Measurements from ENCODE around the gene GIPC1. TPM values are rescaled to one million over a fixed set of nuclear protein-coding genes. Genes with fewer than 3 reads are reported as not detected.

GIPC1 gene
- total RNA-seq, 4 donors from 2014 or later, result 135 to 217 (median 164) TPM

- no peak for TF ChIP-seq POLR2A (IDR thresholded peaks at IDR 0.05)
- no peak for TF ChIP-seq CTCF (IDR thresholded peaks at IDR 0.05)
- no peak for DNase-seq (ENCODE audit: low spot score in 2 of 2)
- no peak overlapping the region for H3K4me3 ChIP-seq (ENCODE audit: low read depth, poor library complexity, severe bottlenecking)
- intact Hi-C loops (cut with DNase I; ENCODE audit: low total_unique reads), result no loop called here
- WGBS, 2 donors, result 78 to 91% methylated on average over 23 to 30 of the region's 43 CpGs
Observed at GRCh38 chr19:14479975-14480699, 15.8 kb downstream of the GIPC1 start.

- TF ChIP-seq CTCF (IDR thresholded peaks at IDR 0.05) (no peak), POLR2A (IDR thresholded peaks at IDR 0.05) (no peak)
- no peak for DNase-seq (ENCODE audit: low spot score in 2 of 2)
- WGBS, 2 donors, result 86 to 93% methylated on average over 14 of the region's 14 CpGs
- intact Hi-C loops (cut with DNase I; ENCODE audit: low total_unique reads), result no loop called here
- H3K4me3 ChIP-seq (ENCODE audit: low read depth, poor library complexity, severe bottlenecking), result no peak overlapping the region
Observed at GRCh38 chr19:14479309-14479974, 16.5 kb downstream of the GIPC1 start.

GRCh38 chr19:14478113-14478545 is 17.8 kb downstream of the GIPC1 start:
- intact Hi-C loops (cut with DNase I; ENCODE audit: low total_unique reads), result no loop called here
- TF ChIP-seq CTCF (IDR thresholded peaks at IDR 0.05), result no peak
- no peak for TF ChIP-seq POLR2A (IDR thresholded peaks at IDR 0.05)

GRCh38 chr19:14477418-14478112 is 18.4 kb downstream of the GIPC1 start:
- WGBS, 2 donors, result 61 to 65% methylated on average over 8 to 10 of the region's 10 CpGs
- no peak for DNase-seq (ENCODE audit: low spot score in 2 of 2)
- TF ChIP-seq CTCF (IDR thresholded peaks at IDR 0.05) (no peak), POLR2A (IDR thresholded peaks at IDR 0.05) (no peak)
- intact Hi-C loops (cut with DNase I; ENCODE audit: low total_unique reads), result no loop called here
- no peak overlapping the region for H3K4me3 ChIP-seq (ENCODE audit: low read depth, poor library complexity, severe bottlenecking)

More at GRCh38 chr19:14478113-14478545, 17.8 kb downstream of the GIPC1 start:
- 71 to 89% methylated on average over 24 of the region's 24 CpGs for WGBS, 2 donors
- DNase-seq (ENCODE audit: low spot score in 2 of 2), result no peak
- H3K4me3 ChIP-seq (ENCODE audit: low read depth, poor library complexity, severe bottlenecking), result no peak overlapping the region

- peak in 1 of 2 donors; percentile 50 for DNase-seq (ENCODE audit: low spot score in 2 of 2)
Observed at GRCh38 chr19:14476673-14477401, 19.1 kb downstream of the GIPC1 start.

More at GRCh38 chr19:14476673-14477401, 19.1 kb downstream of the GIPC1 start:
- TF ChIP-seq CTCF (IDR thresholded peaks at IDR 0.05), result no peak
- TF ChIP-seq POLR2A (IDR thresholded peaks at IDR 0.05), result no peak
- H3K4me3 ChIP-seq (ENCODE audit: low read depth, poor library complexity, severe bottlenecking), result no peak overlapping the region
- WGBS, 2 donors, result 20 to 33% methylated on average over 21 to 26 of the region's 26 CpGs
- intact Hi-C loops (cut with DNase I; ENCODE audit: low total_unique reads), result no loop called here

All from lower leg skin (tissue), 4 donors.